Spleen (tissue), 11 donors: ENCODE measurements around the gene ARHGEF26. TPM values are rescaled to one million over a fixed set of nuclear protein-coding genes. Genes with fewer than 3 reads are reported as not detected.

ENCODE experiments used
- DNase-seq: peaks from one replicate; pipeline ENCODE4 v3.0.0-alpha.2; 2020
- H3K27ac ChIP-seq, 8 donors: fragments of 200-600 bp; sonication (generic) in 7 of 8; 1 replicate in 4 of 8; 2 replicates in 4 of 8; pipeline versions ENCODE4 v1.5.0 to v1.8.0; 2016 to 2021; ENCODE audit warnings: inconsistent platforms in 4 of 8, mild to moderate bottlenecking in 4 of 8, moderate library complexity in 1 of 8
- H3K27me3 ChIP-seq, 7 donors: fragments of 200-600 bp; sonication (generic) in 6 of 7; replicated peaks in 1 of 7; 1 replicate in 4 of 7; 2 replicates in 3 of 7; pipeline versions ENCODE4 v1.5.0 to v1.8.0; 2016 to 2021; ENCODE audit warnings: inconsistent platforms in 3 of 7, mild to moderate bottlenecking in 1 of 7
- H3K36me3 ChIP-seq, 6 donors: fragments of 200-600 bp; sonication (generic) in 5 of 6; 1 replicate in 4 of 6; 2 replicates in 2 of 6; pipeline versions ENCODE4 v1.5.0 to v1.8.0; 2016 to 2021; ENCODE audit warnings: inconsistent platforms in 2 of 6
- H3K4me1 ChIP-seq, 6 donors: fragments of 200-600 bp; sonication (generic) in 5 of 6; 1 replicate in 3 of 6; 2 replicates in 3 of 6; pipeline versions ENCODE4 v1.5.0 to v1.8.0; 2016 to 2021; ENCODE audit warnings: inconsistent platforms in 3 of 6
- H3K4me3 ChIP-seq, 8 donors: fragments of 200-600 bp; sonication (generic) in 7 of 8; 1 replicate in 4 of 8; 2 replicates in 4 of 8; pipeline versions ENCODE4 v1.5.0 to v1.8.0; 2016 to 2021; ENCODE audit warnings: inconsistent platforms in 4 of 8, mild to moderate bottlenecking in 4 of 8, moderate library complexity in 2 of 8
- H3K9me3 ChIP-seq, 8 donors: fragments of 200-600 bp; sonication (generic) in 7 of 8; 1 replicate in 4 of 8; 2 replicates in 4 of 8; pipeline versions ENCODE4 v1.5.0 to v1.8.0; 2016 to 2021; ENCODE audit warnings: inconsistent platforms in 4 of 8
- CTCF ChIP-seq, 11 experiments: fragments of 200-600 bp in 7 of 11; fragments of 450-650 bp in 4 of 11; sonication (generic) in 4 of 11; IDR thresholded peaks in 8 of 11; conservative IDR thresholded peaks in 3 of 11; 1 replicate in 7 of 11; 2 replicates in 4 of 11; pipeline versions ENCODE4 v1.4.0 to v1.8.0; 2016 to 2021; ENCODE audit warnings: antibody characterized with exemption in 11 of 11, inconsistent platforms in 4 of 11, mild to moderate bottlenecking in 1 of 11
- POLR2A ChIP-seq, 3 donors: fragments of 450-650 bp; IDR thresholded peaks; one replicate each; pipeline ENCODE4 v1.5.1; 2017; ENCODE audit warnings: antibody characterized with exemption in 3 of 3, mild to moderate bottlenecking in 1 of 3
- POLR2AphosphoS5 ChIP-seq, 3 donors: sonication (generic); formaldehyde crosslinking; IDR thresholded peaks; one replicate each; pipeline ENCODE4 v1.5.1; 2017; ENCODE audit warnings: antibody characterized with exemption in 3 of 3
- WGBS, 5 donors: extraction: QIAGEN DNeasy Blood & Tissue Kit in 3 of 5; methylation state at CpG; one replicate each; pipeline versions ENCODE4 v1.1.5 to v1.1.7; 2013 to 2018; 5-methylcytosine and 5-hydroxymethylcytosine counted together
- intact Hi-C: fragments of 100-400 bp; cut with DNase I; formaldehyde crosslinking; loops from one replicate; pipeline ENCODE4 v1.15.0; 2023; ENCODE audit warnings: low total_unique reads
- polyA plus RNA-seq, 3 donors: library from polyadenylated mRNA; stranded (reverse); fragments of 200-250 nt; gene quantifications; one replicate each; pipeline ENCODE4 v1.2.1, GENCODE V29; 2013
- total RNA-seq, 7 donors: library from RNA; depleted of rRNA in 3 of 7; stranded (reverse); fragments of >200 nt in 3 of 7; fragmentation: NEBNext Ultra II Directional in 4 of 7; extraction: Animal tissue kit (Norgen Biotek cat#: 25700) in 4 of 7; gene quantifications; one replicate each; pipeline versions ENCODE4 v1.1.0 to v1.2.1, GENCODE V29; 2016 to 2021
- donor health status: healthy with polysubstance abuse.
- donor health status: DM: no; HTN: no; CAD: no; lungs with moderate emphysema.
- donor health status: DM: no; HTN: no; CAD: no.
- donor health status: Bipolar disorder and iron deficiency.
- donor health status: healthy.
- donor health status: DM: no; HTN: no; CAD: no.
- donor health status: DM: yes; HTN: yes; CAD: no.

Gene ARHGEF26
- total and polyA plus RNA-seq, 10 donors, result 0.30 to 6.3 (median 1.1) TPM

DNA sequence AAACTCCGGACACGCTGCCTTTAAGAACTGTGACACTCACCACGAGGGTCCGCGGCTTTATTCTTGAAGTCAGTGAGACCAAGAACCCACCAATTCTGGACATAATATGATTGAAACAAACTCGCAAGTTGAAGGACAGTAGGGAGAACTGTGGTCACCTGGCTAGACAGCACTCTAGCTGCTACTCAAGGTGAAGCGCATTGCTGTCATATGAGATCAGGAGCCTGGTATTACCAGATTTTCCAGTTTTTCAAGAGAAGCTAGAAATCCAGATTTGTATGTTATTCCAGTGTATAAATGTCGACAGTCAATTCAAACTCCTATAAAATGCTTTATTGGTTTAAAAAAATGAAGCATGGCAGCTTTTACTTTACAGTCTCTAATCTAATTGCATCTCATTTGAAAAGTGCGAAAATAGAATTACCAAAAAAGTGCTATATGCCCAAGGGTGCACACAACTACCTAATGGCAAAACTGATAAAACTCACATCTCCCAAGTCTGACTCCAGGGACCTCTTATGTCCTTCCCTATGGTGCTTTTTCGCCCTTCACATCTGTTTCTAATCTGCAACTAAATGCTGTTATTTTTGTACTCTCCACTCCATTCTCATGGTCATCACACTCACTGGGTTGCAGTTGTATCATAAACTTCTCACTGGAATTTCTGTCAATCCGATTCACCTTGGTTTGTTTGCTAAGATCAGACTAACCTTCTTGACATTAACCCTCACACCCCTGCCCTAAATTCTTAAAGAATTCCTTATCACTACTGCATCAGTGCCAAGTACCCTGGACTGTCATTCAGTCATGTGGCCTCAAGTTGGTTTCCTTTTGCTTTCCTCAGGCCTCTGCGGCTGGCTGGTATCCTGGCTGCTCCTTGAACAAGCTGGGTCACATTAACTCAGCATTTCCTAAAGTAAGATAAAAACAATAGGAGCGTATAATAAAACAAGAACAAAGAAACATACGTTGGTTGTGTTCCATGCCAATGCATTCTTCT lies 31.5 kb upstream of the ARHGEF26 start:
- no peak overlapping the region for H3K27ac ChIP-seq
- 62 to 72% (median 66%) methylated on average over 14 of the region's 14 CpGs for WGBS, 5 donors
- no peaks in the 10 kb centered on the region for H3K27me3 ChIP-seq
- intact Hi-C loops, result no loop called here
- H3K36me3 ChIP-seq, result no peaks in the 10 kb centered on the region
- no peaks in the 10 kb centered on the region for H3K9me3 ChIP-seq
- H3K4me3 ChIP-seq, result no peak overlapping the region
- H3K4me1 ChIP-seq, result no peaks in the 10 kb centered on the region
- TF ChIP-seq POLR2AphosphoS5 (IDR thresholded peaks at IDR 0.05), result no peak
- no peak for TF ChIP-seq POLR2A (IDR thresholded peaks at IDR 0.05)
- no peak for TF ChIP-seq CTCF (IDR thresholded peaks at IDR 0.05 in 8 of 11, conservative IDR thresholded peaks at IDR 0.05 in 3 of 11)
- DNase-seq, result no peak

- no peak for TF ChIP-seq POLR2A (IDR thresholded peaks at IDR 0.05)
- TF ChIP-seq POLR2AphosphoS5 (IDR thresholded peaks at IDR 0.05), result no peak
- no peak for TF ChIP-seq CTCF (IDR thresholded peaks at IDR 0.05 in 8 of 11, conservative IDR thresholded peaks at IDR 0.05 in 3 of 11)
- Histone ChIP-seq H3K27me3 (no peaks in the 10 kb centered on the region), H3K4me1 (no peaks in the 10 kb centered on the region), H3K9me3 (no peaks in the 10 kb centered on the region), H3K36me3 (no peaks in the 10 kb centered on the region), H3K4me3 (no peak overlapping the region), H3K27ac (no peak overlapping the region)
- WGBS, 5 donors, result 87 to 97% (median 93%) methylated on average over 7 of the region's 7 CpGs
- DNase-seq, result no peak
- intact Hi-C loops, result no loop called here
These were observed 27.1 kb upstream of the ARHGEF26 start for GRCh38 chr3:154094051-154094450.

- Histone ChIP-seq H3K4me1 (no peaks in the 10 kb centered on the region), H3K36me3 (no peaks in the 10 kb centered on the region), H3K9me3 (no peaks in the 10 kb centered on the region), H3K27me3 (no peaks in the 10 kb centered on the region), H3K4me3 (no peak overlapping the region), H3K27ac (no peak overlapping the region)
- intact Hi-C loops, result no loop called here
- 80 to 96% (median 89%) methylated on average over 3 of the region's 3 CpGs for WGBS, 5 donors
- no peak for TF ChIP-seq POLR2AphosphoS5 (IDR thresholded peaks at IDR 0.05)
- no peak for TF ChIP-seq POLR2A (IDR thresholded peaks at IDR 0.05)
- TF ChIP-seq CTCF (IDR thresholded peaks at IDR 0.05 in 8 of 11, conservative IDR thresholded peaks at IDR 0.05 in 3 of 11), result peak in 3 of 11 experiments; percentile 16 to 23 (median 22)
- DNase-seq, result no peak
These were observed 25.3 kb upstream of the ARHGEF26 start for GRCh38 chr3:154095832-154096421.

- WGBS, 5 donors, result 72 to 87% (median 81%) methylated on average over 2 of the region's 2 CpGs
These were observed 22.8 kb upstream of the ARHGEF26 start for GRCh38 chr3:154098376-154098775.

More at GRCh38 chr3:154098376-154098775, 22.8 kb upstream of the ARHGEF26 start:
- intact Hi-C loops, result no loop called here
- Histone ChIP-seq H3K9me3 (no peaks in the 10 kb centered on the region), H3K27ac (no peak overlapping the region), H3K4me1 (no peaks in the 10 kb centered on the region), H3K36me3 (no peaks in the 10 kb centered on the region), H3K4me3 (no peak overlapping the region), H3K27me3 (no peaks in the 10 kb centered on the region)
- no peak for TF ChIP-seq POLR2A (IDR thresholded peaks at IDR 0.05)
- no peak for TF ChIP-seq CTCF (IDR thresholded peaks at IDR 0.05 in 8 of 11, conservative IDR thresholded peaks at IDR 0.05 in 3 of 11)
- TF ChIP-seq POLR2AphosphoS5 (IDR thresholded peaks at IDR 0.05), result no peak
- DNase-seq, result no peak
